ENCODE measurements around the gene PPM1M.
"Not testable (repeated sequence)": the region's sequence is repeated elsewhere in the genome, so short reads cannot be mapped to it uniquely, and the experiment has no call there.

The PPM1M gene

DNA sequence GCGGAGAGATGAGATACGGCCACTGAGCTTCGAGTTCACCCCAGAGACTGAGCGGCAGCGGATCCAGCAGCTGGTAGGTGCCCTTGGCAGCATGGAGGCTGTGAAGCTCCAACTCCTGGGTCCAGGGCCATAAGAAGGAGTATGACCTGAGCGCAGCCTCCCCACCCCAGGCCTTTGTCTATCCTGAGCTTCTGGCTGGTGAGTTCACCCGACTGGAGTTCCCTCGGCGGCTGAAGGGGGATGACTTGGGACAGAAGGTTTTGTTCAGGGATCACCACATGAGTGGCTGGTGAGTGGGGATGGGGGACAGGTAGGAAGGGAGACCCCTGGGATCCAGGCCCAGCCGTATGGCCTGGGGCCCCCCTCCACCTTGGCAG, 2.6 kb downstream of the PPM1M start:
- no peak for DNase-seq

DNA sequence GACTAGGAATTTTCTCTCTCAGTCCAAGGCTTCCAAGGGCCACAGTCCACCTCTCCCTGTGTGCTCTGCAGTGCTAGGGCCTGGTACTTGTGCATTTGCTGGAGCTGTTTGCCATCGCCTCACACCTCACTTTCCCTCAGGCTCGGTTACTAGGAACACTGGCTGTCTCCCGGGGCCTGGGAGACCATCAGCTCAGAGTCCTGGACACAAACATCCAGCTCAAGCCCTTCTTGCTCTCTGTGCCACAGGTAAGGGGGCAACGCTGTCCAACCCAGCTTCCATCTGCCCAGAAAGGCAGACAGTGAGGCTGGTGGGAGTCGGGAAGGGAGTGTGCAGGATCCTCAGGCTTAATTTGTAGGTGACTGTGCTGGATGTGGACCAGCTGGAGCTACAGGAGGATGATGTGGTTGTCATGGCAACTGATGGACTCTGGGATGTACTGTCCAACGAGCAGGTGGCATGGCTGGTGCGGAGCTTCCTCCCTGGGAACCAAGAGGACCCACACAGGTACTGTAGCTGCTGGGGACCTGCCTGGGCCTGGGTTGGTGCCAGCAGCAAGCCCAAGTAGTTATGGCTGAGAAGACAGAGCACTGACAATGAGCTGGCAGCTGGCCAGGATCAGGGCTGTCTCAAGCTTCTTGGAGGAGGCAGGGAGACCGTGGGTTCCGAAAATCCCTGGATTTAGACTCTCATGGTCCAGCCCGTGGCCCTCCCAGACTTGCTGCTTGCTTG, 3.4 kb downstream of the PPM1M start:
- no peak for DNase-seq

DNA sequence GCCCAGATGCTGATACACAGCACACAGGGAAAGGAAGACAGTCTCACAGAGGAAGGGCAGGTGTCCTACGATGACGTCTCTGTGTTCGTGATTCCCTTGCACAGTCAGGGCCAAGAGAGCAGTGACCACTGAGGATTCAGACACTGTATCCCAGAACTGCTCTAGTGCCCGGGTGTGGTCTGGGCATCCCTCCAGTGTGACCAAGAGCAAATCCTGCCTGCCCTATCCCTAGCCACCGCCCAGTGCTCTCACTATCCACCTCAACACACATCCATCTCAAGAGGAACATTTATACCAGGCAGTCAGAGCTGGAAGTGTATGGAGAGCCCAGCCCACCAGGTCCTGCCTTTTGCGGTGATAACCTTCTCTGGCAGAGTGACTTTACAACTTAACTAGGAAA, 4.1 kb downstream of the PPM1M start:
- no peak for DNase-seq

DNA sequence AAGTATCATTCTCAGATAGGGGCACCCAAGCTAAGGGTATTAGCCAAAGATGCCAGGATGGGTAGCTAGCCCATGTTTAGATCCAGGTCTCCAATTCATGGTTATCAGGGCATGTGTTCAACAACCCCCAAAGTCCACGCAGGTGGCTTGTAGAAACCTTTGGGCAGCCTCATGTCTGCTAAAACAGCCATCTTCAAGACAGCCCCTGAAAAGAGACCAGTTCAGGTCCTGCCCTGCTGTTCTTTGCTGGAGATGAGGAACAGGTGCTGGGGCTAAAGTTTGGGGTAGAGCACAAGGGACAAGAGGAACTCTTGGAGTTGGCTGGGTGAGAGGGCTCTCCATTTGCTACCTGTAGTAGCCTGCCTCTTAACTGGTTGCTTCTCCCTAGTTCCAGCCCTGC, 4.6 kb downstream of the PPM1M start:
- no peak for DNase-seq

DNA sequence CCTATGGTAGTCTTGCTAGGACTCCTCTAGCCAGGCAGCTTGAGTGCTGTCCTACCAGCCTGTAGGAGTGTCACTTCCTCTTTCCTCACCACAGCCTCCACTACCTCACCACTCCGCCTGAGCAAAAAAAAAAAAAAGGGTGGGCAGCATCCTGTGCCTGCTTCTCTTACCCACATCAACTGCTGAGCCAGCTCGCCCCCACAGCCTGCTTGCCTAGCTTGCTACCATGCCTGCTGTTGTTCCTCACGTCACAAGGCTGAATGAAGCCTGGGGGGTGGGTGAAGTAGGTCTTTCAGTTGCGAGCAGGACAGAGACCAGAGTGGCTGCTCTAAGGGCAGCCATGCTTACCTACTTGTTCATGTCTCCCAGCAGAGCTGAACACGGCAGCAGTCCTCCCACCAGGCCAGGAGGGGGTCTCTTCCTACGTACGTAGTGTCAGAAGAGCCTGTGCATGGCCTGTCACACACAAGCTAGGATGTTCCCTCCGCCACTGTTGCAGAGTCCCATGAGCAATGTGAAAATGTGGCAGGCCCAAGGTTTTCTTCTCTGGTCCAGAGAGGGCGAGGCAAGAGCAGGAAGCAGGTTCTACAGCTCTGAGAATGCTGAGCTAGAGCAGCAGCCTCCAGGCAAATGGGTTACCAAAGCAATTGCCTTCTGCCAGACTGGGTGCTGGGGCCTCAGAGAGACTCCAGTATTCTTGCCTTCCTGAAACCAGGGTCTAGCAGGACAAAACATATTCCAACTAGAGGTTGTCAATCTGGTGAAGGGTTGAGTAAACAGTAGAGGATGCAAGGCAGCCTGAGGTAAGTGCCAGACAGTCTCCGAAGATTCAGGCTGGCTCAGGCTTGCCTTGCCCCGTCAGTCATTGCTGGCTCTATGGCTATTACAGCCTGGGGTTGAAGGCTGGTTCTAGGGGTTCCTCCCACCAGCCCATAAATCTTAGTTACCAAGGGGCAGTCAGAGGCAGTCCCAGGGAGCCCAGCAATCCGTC, 8.1 kb downstream of the PPM1M start:
- DNase-seq, result peak; percentile 86

DNA sequence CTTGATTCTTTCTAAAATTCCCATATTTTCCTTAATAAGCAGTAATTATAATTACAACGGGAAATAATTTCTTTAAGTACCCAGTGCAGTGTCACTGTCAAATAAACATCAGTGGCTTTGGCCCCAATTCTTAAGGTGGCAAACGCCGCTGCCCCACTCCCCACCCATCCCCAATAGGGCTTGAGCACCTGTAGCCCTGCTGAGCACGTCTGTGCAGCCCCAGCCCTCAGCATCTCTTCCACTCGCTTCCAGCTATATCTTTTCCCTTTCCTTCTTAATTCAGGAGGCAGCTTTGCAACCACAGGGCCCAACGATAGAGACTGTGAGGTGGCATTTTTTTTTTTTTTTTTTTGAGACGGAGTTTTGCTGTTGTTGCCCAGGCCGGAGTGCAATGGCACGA, 9.0 kb downstream of the PPM1M start:
- DNase-seq, result no peak

DNA sequence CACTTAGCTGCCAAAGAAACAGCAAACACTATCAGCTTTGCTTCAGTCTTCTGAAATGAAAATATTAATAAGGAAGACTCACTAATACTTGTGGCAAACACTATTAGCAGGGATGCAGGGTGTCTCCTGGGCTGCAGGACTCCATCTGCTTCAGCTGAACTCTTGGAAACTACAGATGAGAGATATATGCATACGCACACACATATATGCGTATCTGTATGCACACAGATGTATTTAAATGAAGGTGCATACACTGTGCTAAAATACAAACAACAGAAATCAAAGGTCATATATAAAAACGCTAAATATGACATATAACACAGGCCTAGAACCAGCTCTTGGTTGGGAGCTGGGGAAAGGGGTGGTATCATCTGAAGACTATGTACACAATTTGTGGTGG, 10.6 kb downstream of the PPM1M start:
- no peak for DNase-seq

DNA sequence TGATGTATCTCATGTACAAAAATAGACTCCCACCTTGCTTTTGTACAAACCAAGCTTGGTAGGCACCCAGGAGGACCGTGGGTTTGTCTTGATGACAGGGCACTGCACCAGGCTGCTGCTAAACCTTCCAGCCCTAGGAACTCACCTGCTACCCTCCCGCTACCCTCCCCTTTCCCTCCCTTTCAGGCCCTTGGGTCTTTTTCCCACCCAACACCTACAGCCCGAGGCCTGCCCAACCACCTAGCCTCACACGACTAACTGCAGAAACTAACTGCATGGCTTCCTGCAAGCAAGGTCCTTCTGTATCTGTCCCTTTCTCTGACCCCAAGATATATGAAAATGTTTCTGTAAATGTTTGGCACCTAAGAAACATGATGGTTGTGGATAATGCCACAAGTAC, 11.1 kb downstream of the PPM1M start:
- no peak for DNase-seq

DNA sequence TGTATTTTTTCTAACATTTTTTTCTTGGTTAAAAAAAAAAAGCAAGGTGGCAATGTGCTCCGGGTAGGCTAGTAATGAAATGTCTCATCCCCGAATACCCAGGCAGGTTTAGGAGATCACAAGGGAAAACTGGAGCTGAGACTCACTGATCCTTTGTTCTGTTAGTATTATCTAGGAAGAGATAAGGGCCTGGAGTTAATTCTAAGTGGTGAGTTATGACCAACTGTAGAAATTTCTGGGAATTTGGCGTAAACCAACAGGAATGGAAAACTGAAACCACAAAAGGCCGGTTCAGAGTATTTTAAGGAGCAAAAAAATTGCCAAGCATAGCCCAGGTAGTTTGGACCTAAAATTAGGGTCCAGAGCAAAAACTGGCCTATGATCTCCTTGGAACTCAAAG, 12.4 kb downstream of the PPM1M start:
- no peak for DNase-seq

DNA sequence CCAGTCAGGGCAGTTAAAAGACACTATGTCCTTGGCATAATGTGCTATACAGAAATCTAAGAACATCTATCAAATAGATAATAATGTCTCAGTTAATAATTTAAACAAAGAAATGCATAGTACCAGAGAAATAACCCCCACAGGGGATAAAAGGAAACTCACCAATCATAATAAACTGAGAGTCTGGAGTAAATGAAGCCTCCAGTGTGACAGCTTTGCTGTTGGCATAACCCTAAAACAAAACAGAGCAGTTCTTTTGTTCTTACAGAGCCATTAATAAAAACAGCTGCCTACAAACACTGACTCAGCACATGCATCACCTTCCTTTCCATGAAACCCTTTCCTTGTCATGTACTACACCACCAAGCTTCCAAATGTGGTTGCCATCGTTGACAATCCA, 13.5 kb downstream of the PPM1M start:
- no peak for DNase-seq

DNA sequence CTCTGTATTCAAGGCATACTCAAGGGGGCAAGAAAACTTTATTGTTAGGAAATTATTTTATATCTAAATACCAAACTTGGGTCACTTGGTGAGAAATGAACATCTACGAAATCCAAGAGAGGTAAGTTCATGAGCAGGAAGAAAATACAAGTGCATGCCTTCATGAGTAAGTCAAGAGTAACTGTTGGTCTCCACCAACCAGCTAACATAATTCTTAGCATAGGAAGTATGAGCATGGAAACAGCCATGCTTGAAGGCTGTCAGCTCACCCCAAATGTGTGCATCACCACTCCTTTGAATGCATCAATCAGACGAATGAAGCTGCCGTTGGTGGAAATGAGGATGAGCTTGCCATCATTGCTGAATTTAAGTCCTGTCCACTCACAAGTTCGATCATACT, 13.9 kb downstream of the PPM1M start:
- DNase-seq, result no peak

DNA sequence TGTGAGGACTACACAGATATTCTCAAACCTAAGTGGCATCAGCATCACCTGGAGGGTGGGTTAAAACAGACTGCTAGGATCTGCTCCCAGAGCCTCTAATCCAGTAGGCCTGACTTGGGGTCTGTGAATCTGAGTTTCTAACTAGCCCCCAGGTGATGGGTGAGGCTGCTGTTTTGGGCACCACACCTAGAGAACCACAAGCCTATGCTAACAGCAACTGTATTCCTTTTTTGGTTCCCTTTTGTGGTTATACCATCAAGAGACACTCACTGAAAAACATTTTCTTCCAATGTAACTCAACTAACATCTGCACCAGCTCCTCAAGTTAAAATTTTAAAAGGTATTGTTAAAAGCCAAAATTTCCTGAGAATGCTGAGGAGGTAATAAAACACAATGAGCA, 16.9 kb downstream of the PPM1M start:
- DNase-seq, result no peak

DNA sequence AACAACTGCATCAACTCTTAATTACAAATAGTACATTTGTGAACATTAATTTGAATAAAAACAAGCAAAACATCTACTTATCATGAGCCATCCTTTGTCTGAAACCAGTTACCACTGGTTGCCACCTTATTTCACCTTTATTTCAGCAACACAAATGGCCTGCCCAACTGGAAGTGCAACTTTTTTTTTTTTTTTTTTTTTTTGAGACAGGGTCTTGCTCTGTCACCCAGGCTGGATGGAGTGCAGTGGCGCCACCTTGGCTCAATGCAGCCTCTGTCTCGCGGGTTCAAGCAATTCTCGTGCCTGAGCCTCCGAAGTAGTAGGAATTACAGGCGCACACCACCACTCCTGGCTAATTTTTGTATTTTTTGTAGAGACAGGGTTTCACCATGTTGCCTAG, 19.8 kb downstream of the PPM1M start:
- DNase-seq, result no peak

DNA sequence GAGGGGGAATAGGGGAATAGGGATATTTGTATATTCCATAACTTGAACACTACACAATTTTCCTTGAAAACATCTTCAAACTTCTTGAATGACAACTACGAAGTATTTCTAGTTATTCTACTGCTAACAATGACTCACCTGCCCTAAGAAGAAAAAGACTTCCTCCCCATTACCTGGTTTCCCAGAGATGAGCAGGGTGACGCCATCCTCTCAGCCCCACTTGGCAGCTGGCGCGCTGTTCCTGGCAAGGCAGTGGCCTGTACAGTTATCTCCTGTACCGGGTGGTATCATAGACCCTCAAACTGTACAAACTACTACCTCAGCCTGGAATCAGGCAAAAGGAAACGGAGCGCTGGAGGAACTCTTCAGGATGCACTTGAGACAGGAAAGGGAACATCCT, 22.5 kb downstream of the PPM1M start:
- peak; percentile 67 for DNase-seq

DNA sequence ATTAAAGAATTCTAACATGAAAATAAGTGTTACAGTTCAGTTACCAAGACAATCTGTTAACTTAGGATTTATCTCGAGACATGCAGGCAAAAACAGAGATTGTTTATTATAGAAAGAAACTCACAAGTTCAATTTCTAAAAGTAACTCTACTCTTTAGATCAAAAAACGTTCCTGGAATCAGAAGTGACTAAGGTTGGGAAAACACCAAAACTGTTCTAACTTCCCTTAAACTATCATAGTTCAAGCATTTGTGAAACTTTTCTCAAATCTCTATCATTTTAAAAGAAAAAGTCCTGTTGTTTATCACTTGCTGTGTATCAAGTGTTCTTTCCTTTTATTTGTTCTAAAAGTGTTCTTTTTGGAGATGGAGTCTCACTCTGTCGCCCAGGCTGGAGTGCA, 24.2 kb downstream of the PPM1M start:
- DNase-seq, result no peak

DNA sequence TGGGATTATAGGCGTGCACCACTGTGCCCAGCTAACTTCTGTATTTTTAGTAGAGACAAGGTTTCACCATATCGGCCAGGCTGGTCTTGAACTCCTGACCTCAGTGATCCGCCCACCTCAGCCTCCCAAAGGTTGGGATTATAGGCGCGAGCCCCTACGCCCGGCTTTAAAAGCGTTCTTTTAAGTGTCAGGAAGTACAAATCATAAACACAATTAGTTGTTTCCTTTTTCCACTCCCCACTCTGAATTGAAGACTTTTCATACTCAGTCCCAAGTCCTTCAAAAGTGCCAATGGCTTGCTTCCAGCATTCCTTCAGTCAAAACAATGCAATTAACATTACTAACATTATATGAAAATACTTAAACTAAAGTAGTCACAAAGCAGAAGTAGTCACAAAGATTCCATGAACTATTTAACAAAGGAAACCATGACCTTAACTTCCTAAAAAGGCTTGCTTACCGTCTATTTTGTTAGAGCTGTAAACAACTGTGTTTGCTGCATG, 24.7 kb downstream of the PPM1M start:
- no peak for DNase-seq

DNA sequence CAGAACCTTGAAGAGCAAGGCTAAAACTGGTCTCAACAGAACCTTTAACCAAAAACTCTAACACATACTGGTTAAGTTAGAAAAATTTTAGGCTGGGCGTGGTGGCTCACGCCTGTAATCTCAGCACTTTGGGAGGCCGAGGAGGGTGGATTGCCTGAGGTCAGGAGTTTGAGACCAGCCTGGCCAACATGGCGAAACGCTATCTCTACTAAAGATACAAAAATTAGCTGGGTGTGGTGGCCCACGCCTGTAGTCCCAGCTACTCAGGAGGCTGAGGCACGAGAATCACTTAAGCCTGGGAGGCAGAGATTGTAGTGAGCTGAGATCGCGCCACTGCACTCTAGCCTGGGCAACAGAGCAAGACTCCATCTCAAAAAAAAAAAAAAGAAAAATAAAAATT, 26.6 kb downstream of the PPM1M start:
- DNase-seq, result not testable (repeated sequence)

DNA sequence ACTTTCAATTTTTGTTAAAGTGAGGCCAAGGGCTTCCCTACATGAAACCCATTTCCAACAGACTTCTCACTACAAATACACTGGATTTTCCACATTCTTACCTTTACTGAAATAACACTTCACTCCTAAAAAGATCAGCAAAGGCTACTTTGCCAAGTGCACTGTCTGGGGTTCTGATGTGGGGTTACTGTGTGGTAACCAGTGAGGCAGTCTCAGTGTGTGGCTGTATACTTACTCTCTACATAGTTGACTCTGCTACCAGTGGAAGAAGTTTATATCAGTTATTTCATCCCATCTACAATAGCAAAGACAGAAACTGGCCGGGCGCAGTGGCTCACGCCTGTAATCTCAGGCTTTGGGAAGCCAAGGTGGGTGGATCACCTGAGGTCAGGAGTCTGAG, 27.3 kb downstream of the PPM1M start:
- DNase-seq, result no peak

DNA sequence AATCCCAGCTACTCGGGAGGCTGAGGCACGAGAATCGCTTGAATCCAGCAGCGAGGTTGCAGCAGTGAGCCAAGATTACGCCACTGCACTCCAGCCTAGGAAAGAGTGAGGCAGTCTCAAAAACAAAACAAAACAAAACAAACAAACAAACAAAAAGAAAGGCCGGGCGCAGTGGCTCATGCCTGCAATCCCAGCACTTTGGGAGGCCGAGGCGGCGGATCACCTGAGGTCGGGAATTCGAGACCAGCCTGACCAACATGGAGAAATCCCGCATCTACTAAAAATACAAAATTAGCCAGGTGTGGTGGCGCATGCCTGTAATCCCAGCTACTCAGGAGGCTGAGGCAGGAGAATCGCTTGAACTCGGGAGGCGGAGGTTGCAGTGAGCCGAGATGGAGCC, 29.2 kb downstream of the PPM1M start:
- DNase-seq, result not testable (repeated sequence)

DNA sequence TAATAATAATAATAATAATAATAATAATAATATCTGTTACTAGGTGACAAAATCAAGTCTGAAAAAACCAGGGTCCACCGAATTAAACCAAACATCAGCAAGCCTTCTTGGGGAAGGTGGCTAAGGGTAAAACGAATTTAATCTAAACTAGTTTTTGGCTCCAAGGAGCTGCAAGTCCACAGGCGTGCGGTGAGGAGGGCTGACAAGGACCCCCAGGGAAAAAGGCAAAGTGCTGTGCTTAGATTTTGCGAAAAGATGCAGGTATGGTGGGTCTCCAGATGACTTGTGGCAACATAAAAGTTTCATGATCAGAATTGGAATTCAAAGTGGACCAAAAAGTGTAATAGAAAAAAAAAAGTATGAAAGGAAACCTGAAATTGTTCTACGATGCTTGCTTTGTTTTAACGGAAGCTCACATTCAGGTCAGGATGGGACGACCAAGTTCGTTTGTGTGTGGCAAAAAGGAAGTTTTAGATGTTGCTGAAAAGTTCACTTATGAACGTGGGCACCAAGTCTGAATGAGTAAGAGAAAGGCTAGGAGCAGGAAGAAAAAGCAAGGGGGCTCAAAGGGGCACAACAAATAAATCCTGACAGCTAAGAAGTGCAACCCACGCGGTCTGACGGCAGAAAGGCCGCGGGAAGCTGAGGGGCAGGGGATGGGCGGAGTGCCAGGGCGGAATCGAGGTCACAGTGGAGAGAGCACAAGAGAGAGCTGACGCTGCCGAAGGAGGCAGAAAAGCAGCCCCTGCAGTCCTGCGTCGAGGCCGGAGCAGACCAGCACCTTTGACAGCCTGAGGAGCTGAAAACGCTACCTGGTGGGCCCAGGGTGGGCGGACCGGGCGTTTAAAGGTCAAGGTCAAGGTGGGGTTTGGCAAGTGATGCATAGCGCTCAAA, 31.8 kb downstream of the PPM1M start:
- DNase-seq, result peak; percentile 89

DNA sequence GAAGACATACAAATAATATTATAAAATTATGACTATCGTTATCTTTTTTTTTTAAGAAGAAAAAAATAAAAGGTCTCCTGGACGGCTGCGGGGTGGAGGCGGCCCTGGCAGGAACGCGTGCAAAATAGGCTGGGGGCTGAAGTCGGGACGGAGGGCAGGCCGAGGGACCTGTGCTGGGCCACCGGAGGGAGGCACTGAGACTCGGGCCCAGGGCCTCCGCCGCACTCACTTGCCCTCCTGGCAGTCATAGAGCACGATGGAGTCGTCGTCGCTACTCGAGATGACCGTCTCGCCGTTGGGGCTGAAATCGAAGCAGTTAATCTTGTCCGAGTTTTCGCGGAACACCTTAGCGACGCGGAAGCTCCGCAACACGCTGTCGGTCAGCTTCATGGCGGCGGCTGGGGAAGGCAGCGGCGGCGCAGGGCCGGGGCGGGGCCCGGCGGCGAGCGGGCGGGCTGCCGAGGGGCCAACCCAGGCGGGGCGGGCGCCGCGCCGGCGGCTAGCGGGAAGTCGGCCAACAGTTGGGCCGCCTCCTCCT, 32.5 kb downstream of the PPM1M start:
- peak; percentile 73 for DNase-seq

DNA sequence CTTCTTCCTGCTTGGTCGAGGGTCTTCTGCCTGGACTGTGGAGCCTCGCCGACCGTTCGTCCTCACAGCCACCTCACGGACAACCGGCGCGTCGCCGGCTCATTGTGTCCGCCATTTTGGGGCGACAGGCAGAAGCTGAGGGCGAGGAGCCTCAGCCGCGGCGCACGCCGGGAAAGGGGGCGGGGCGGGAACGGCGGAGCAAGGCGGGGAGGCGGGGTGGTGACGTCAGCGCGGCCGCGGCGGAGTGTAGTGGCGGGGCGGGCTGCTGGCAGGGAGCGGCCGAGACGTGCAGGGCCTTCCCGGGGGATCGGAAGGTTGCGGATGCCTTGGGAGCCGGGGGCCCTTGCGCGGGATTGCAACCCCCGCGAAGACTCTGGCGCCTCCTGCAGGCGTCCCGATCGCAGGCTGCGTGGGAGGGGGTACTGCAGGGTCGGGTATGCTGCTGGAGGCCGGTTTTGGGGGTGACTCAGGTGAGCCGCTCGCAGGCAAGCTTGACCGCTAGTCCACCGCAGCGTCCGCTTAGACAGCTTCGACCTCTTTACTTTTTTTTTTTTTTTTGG, 33.0 kb downstream of the PPM1M start, which contains the start of gene WDR82:
Gene WDR82, minus strand, starts transcription at position 140 of the 560 bp plus-strand sequence. CDS start 288 bp downstream, outside the sequence.
- DNase-seq, result peak; percentile 99

All from activated CD4-positive, alpha-beta T cell treated with anti-CD3 and anti-CD28 coated beads for 48 hours (primary cell).